DOHH2 (cell line): ENCODE results near the gene TRPC4AP.

Experiments
- CTCF ChIP-seq: fragments of 200-600 bp; sonication (generic); IDR thresholded peaks from one replicate; pipeline ENCODE4 v1.5.1; 2014; ENCODE audit warnings: antibody characterized with exemption, mild to moderate bottlenecking, low read depth, low read length; ENCODE audit not compliant: poor library complexity, severe bottlenecking
- EZH2phosphoT487 ChIP-seq: fragments of 200-600 bp; sonication (generic); IDR thresholded peaks from 2 replicates; pipeline ENCODE4 v1.6.1; 2017; ENCODE audit warnings: borderline replicate concordance, mild to moderate bottlenecking, antibody characterized with exemption, low read length, moderate library complexity, mixed read lengths

DNA sequence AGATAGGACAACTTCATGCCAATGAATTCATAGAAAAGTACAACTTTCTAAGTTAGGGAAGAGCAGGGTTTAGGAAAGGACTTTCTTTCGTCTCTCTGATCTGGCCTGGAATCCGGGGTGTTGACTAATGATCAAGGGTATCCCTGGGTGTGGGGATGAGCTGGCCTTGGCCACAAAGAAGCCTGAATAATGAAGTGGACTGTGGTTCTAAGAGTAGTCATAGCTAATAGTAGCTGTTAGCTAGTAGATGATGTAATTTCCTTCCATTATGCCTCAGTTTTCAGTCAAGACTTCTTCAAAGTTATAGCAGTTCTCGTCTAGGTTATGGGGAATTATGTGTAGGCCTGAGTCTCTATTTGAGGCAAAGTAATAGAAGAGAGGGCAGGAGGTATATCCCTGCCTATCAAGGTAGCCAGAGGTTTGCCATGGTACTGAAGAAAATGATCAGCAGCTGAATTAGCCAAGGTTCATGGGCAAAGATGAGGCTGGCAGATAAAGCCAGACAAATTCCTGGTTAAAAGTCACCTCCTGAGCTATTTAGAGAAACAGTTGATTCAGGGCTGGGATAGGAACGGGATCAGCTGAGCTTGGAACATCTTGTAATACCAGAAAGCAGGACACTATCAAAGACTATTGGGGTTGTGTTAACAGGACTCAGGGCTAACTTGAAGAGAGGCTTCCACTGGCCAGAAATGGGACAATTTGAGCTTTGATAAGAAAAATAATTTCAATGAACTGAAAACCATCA, 18.7 kb upstream of the TRPC4AP start:
- TF ChIP-seq EZH2phosphoT487 (no peak), CTCF (no peak)
